Neural progenitor cell (in vitro differentiated cells): ENCODE results near the gene UBAP1L. TPM values are rescaled to one million over a fixed set of nuclear protein-coding genes. Genes with fewer than 3 reads are reported as not detected.
"Not testable (repeated sequence)": the region's sequence is repeated elsewhere in the genome, so short reads cannot be mapped to it uniquely, and the experiment has no call there.

Experiments
- DNase-seq: peaks from one replicate; pipeline ENCODE4 v3.0.0-alpha.2; 2016; ENCODE audit warnings: low spot score
- H2AFZ ChIP-seq: fragments of 200-600 bp; sonication (generic); replicated peaks from 2 replicates; pipeline ENCODE4 v1.6.1; 2016; ENCODE audit warnings: antibody characterized with exemption
- H3F3A ChIP-seq: fragments of 200-600 bp; sonication (generic); 2 replicates; pipeline ENCODE4 v1.6.1; 2016; ENCODE audit warnings: antibody characterized with exemption, low read depth
- H3K27ac ChIP-seq: fragments of 200-600 bp; sonication (generic); 2 replicates; pipeline ENCODE4 v1.5.1; 2016; ENCODE audit warnings: mild to moderate bottlenecking
- H3K27me3 ChIP-seq: fragments of 200-600 bp; sonication (generic); 2 replicates; pipeline ENCODE4 v1.6.1; 2016; ENCODE audit warnings: mild to moderate bottlenecking, moderate library complexity
- H3K36me3 ChIP-seq: fragments of 200-600 bp; sonication (generic); 2 replicates; pipeline ENCODE4 v1.5.1; 2016
- H3K4me1 ChIP-seq: fragments of 200-600 bp; sonication (generic); 2 replicates; pipeline ENCODE4 v1.6.1; 2016; ENCODE audit warnings: mixed run types
- H3K4me2 ChIP-seq: fragments of 200-600 bp; sonication (generic); 2 replicates; pipeline ENCODE4 v1.6.1; 2016
- H3K4me3 ChIP-seq: fragments of 200-600 bp; sonication (generic); 2 replicates; pipeline ENCODE4 v1.5.1; 2016
- H3K79me2 ChIP-seq: fragments of 200-600 bp; sonication (generic); 2 replicates; pipeline ENCODE4 v1.6.1; 2016; ENCODE audit warnings: low read depth
- H3K9ac ChIP-seq: fragments of 200-600 bp; sonication (generic); 2 replicates; pipeline ENCODE4 v1.6.1; 2016
- H3K9me3 ChIP-seq: fragments of 200-600 bp; sonication (generic); 2 replicates; pipeline ENCODE4 v1.5.1; 2016; ENCODE audit warnings: low read depth
- H4K20me1 ChIP-seq: fragments of 200-600 bp; sonication (generic); 2 replicates; pipeline ENCODE4 v1.6.1; 2016; ENCODE audit warnings: low read depth
- H3K27ac Mint-ChIP-seq: 3 replicates; pipeline ENCODE4 v1.8.0; 2021; ENCODE audit warnings: mixed read lengths
- H3K27me3 Mint-ChIP-seq: 2 replicates; pipeline ENCODE4 v1.8.0; 2022; ENCODE audit warnings: low read depth, mild to moderate bottlenecking, inconsistent platforms, moderate library complexity, mixed read lengths; ENCODE audit not compliant: insufficient read depth
- H3K36me3 Mint-ChIP-seq: 3 replicates; pipeline ENCODE4 v1.8.0; 2021; ENCODE audit warnings: mixed read lengths
- H3K4me1 Mint-ChIP-seq: 3 replicates; pipeline ENCODE4 v1.8.0; 2021; ENCODE audit warnings: mixed read lengths
- H3K4me3 Mint-ChIP-seq: 3 replicates; pipeline ENCODE4 v1.8.0; 2021; ENCODE audit warnings: mild to moderate bottlenecking, moderate library complexity, mixed read lengths
- H3K9me3 Mint-ChIP-seq: 3 replicates; pipeline ENCODE4 v1.8.0; 2020; ENCODE audit warnings: mixed read lengths
- CTCF ChIP-seq: fragments of 200-600 bp; sonication (generic); IDR thresholded peaks from 2 replicates; pipeline ENCODE4 v1.5.1; 2017; ENCODE audit warnings: antibody characterized with exemption, mild to moderate bottlenecking
- EZH2 ChIP-seq: fragments of 200-600 bp; sonication (generic); IDR thresholded peaks from 2 replicates; pipeline ENCODE4 v1.6.1; 2017; ENCODE audit warnings: antibody characterized with exemption, mild to moderate bottlenecking, moderate library complexity
- EZH2phosphoT487 ChIP-seq: fragments of 200-600 bp; sonication (generic); IDR thresholded peaks from 2 replicates; pipeline ENCODE4 v1.6.1; 2017; ENCODE audit warnings: antibody characterized with exemption
- total RNA-seq: library from RNA; depleted of rRNA; stranded (reverse); fragments of >200 nt; gene quantifications from 2 replicates; pipeline ENCODE4 v1.2.3, GENCODE V29; 2015; ENCODE audit warnings: low replicate concordance

The UBAP1L gene
- total RNA-seq, 1 donor from 2014 or later: 0.39 TPM

GRCh38 chr15:65095011-65095746, 19.8 kb downstream of the UBAP1L start:
- no peaks in the 10 kb centered on the region for H3K9me3 Mint-ChIP-seq
- H3K9ac ChIP-seq: no peak overlapping the region
- H3K4me1 Mint-ChIP-seq: peaks cover 9% of the 10 kb centered on the region
- H3K27ac ChIP-seq: no peak overlapping the region
- H3K79me2 ChIP-seq: no peaks in the 10 kb centered on the region
- no peak for TF ChIP-seq CTCF
- no peak for TF ChIP-seq EZH2
- no peak for TF ChIP-seq EZH2phosphoT487
- H3K4me1 ChIP-seq: no peaks in the 10 kb centered on the region
- no peak for DNase-seq
- no peaks in the 10 kb centered on the region for H3F3A ChIP-seq
- H3K27ac Mint-ChIP-seq: peak overlapping the region; percentile 44
- no peaks in the 10 kb centered on the region for H3K27me3 ChIP-seq
- no peaks in the 10 kb centered on the region for H3K9me3 ChIP-seq
- H4K20me1 ChIP-seq: no peaks in the 10 kb centered on the region
- peaks cover 2% of the 10 kb centered on the region for H3K27me3 Mint-ChIP-seq
- H3K36me3 Mint-ChIP-seq: peaks cover 15% of the 10 kb centered on the region
- no peak overlapping the region for H2AFZ ChIP-seq
- no peaks in the 10 kb centered on the region for H3K36me3 ChIP-seq
- H3K4me3 Mint-ChIP-seq: no peak overlapping the region
- H3K4me2 ChIP-seq: no peak overlapping the region
- no peak overlapping the region for H3K4me3 ChIP-seq

GRCh38 chr15:65094294-65094995, 20.6 kb downstream of the UBAP1L start:
- no peaks in the 10 kb centered on the region for H3K9me3 ChIP-seq
- no peak overlapping the region for H3K27ac ChIP-seq
- H3K9ac ChIP-seq: no peak overlapping the region
- Mint-ChIP-seq H3K27ac (no peak overlapping the region), H3K27me3 (peaks cover 3% of the 10 kb centered on the region), H3K9me3 (no peaks in the 10 kb centered on the region), H3K4me3 (no peak overlapping the region), H3K36me3 (peaks cover 15% of the 10 kb centered on the region), H3K4me1 (peaks cover 10% of the 10 kb centered on the region)
- peaks cover 1% of the 10 kb centered on the region for H3K4me1 ChIP-seq
- no peaks in the 10 kb centered on the region for H3K79me2 ChIP-seq
- H3K36me3 ChIP-seq: no peaks in the 10 kb centered on the region
- no peak overlapping the region for H3K4me3 ChIP-seq
- TF ChIP-seq EZH2phosphoT487 (no peak), CTCF (no peak), EZH2 (no peak)
- DNase-seq: no peak
- no peaks in the 10 kb centered on the region for H4K20me1 ChIP-seq
- peaks cover 3% of the 10 kb centered on the region for H3F3A ChIP-seq
- no peak overlapping the region for H3K4me2 ChIP-seq
- no peak overlapping the region for H2AFZ ChIP-seq
- H3K27me3 ChIP-seq: no peaks in the 10 kb centered on the region

DNA sequence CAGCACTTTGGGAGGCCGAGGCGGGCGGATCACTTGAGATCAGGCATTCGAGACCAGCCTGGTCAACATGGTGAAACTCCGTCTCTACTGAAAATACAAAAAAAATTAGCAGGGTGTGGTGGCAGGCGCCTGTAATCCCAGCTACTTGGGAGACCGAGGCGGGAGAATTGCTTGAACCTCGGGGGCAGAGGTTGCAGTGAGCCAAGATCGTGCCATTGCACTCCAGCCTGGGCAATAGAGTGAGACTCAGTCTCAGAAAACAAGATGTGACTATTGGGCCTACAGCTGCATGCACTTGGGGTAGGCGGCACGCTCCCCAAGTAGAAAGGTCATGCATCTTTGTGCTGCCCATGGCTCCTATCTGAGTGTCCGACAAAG, 21.2 kb downstream of the UBAP1L start:
- not testable (repeated sequence) for H3K79me2 ChIP-seq, H3K27me3 ChIP-seq

More for the DNA sequence above, 21.2 kb downstream of the UBAP1L start:
- not testable (repeated sequence) for H4K20me1 ChIP-seq, H3K4me2 ChIP-seq, H3K9me3 ChIP-seq, H3K27me3 Mint-ChIP-seq, H3K27ac Mint-ChIP-seq, H3K4me3 Mint-ChIP-seq, H3K36me3 ChIP-seq, H2AFZ ChIP-seq, H3K9ac ChIP-seq, DNase-seq, H3F3A ChIP-seq, H3K4me1 ChIP-seq, H3K4me3 ChIP-seq, H3K9me3 Mint-ChIP-seq, H3K27ac ChIP-seq
- H3K36me3 Mint-ChIP-seq: peaks cover 12% of the 10 kb centered on the region
- H3K4me1 Mint-ChIP-seq: peaks cover 17% of the 10 kb centered on the region
